ENCODE measurements around the gene ZSWIM5.

ZSWIM5 gene

DNA sequence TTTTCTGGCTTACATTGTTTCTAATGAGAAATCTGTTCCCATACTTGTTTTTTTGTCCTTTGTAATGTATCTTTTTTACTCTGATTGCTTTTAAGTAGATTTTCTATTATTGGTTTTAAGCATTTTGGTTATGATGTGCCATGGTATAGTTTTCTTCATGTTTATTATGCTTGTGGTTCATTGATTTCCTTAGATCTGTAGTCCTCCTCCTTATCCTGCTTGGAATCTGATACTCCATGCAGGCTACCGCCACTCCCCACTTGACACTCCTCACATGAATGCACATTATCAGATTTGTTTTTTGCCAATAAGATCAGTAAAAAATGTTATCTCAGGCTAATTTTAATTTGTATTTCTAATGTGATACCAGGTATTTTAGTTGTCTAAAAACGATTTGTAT lies 173.6 kb downstream of the ZSWIM5 start:
- TF ChIP-seq, protein P1, sequence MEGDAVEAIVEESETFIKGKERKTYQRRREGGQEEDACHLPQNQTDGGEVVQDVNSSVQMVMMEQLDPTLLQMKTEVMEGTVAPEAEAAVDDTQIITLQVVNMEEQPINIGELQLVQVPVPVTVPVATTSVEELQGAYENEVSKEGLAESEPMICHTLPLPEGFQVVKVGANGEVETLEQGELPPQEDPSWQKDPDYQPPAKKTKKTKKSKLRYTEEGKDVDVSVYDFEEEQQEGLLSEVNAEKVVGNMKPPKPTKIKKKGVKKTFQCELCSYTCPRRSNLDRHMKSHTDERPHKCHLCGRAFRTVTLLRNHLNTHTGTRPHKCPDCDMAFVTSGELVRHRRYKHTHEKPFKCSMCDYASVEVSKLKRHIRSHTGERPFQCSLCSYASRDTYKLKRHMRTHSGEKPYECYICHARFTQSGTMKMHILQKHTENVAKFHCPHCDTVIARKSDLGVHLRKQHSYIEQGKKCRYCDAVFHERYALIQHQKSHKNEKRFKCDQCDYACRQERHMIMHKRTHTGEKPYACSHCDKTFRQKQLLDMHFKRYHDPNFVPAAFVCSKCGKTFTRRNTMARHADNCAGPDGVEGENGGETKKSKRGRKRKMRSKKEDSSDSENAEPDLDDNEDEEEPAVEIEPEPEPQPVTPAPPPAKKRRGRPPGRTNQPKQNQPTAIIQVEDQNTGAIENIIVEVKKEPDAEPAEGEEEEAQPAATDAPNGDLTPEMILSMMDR (IDR thresholded peaks at IDR 0.05; ENCODE audit: low read depth, low read length) = no peak
- in situ Hi-C loops (cut with HindIII; ENCODE audit: low sequenced_read_pairs) = no loop called here
- H3K4me3 ChIP-seq (ENCODE audit: low read depth, low read length) = no peak overlapping the region
- DNase-seq (ENCODE audit: low read depth, low spot score) = no peak

DNA sequence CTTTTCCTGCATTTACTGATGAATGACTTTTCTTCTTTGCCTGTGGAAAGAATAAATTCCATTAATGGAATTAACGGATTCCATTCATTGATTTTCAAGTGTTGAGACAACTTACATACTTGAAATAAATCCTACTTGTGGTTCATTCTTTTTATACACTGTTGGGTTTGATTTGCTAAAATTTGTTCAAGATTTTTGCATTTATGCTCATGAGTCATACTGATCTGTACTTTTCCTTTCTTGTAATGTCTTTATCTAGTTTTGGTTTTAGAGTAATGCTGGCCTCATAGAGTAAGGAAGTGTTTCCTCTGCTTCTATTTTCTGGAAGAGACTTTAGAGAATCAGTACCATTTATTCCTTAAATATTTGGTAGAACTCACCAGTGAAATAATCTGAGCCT lies 180.0 kb downstream of the ZSWIM5 start:
- no peak for DNase-seq (ENCODE audit: low read depth, low spot score)
- TF ChIP-seq, protein P1 (IDR thresholded peaks at IDR 0.05; ENCODE audit: low read depth, low read length) = no peak
- in situ Hi-C loops (cut with HindIII; ENCODE audit: low sequenced_read_pairs) = no loop called here
- H3K4me3 ChIP-seq (ENCODE audit: low read depth, low read length) = no peak overlapping the region

- in situ Hi-C loops (cut with HindIII; ENCODE audit: low sequenced_read_pairs) = no loop called here
- no peak for DNase-seq (ENCODE audit: low read depth, low spot score)
- no peak overlapping the region for H3K4me3 ChIP-seq (ENCODE audit: low read depth, low read length)
- TF ChIP-seq, protein P1 (IDR thresholded peaks at IDR 0.05; ENCODE audit: low read depth, low read length) = no peak
Measured at GRCh38 chr1:45023663-45024062, 182.7 kb downstream of the ZSWIM5 start.

- in situ Hi-C loops (cut with HindIII; ENCODE audit: low sequenced_read_pairs) = no loop called here
- DNase-seq (ENCODE audit: low read depth, low spot score) = peak; percentile 67
Measured at GRCh38 chr1:45018599-45019230, 187.7 kb downstream of the ZSWIM5 start.

GRCh38 chr1:45016767-45017166 lies 189.6 kb downstream of the ZSWIM5 start:
- no peak for DNase-seq (ENCODE audit: low read depth, low spot score)
- in situ Hi-C loops (cut with HindIII; ENCODE audit: low sequenced_read_pairs) = no loop called here
- TF ChIP-seq, protein P1 (IDR thresholded peaks at IDR 0.05; ENCODE audit: low read depth, low read length) = no peak
- no peak overlapping the region for H3K4me3 ChIP-seq (ENCODE audit: low read depth, low read length)

More at GRCh38 chr1:45018599-45019230, 187.7 kb downstream of the ZSWIM5 start:
- no peak overlapping the region for H3K4me3 ChIP-seq (ENCODE audit: low read depth, low read length)
- TF ChIP-seq, protein P1 (IDR thresholded peaks at IDR 0.05; ENCODE audit: low read depth, low read length) = peak; percentile 94

GRCh38 chr1:45016090-45016697 lies 190.2 kb downstream of the ZSWIM5 start:
- in situ Hi-C loops (cut with HindIII; ENCODE audit: low sequenced_read_pairs) = no loop called here
- no peak overlapping the region for H3K4me3 ChIP-seq (ENCODE audit: low read depth, low read length)
- TF ChIP-seq, protein P1 (IDR thresholded peaks at IDR 0.05; ENCODE audit: low read depth, low read length) = no peak
- no peak for DNase-seq (ENCODE audit: low read depth, low spot score)

Measured in astrocyte of the spinal cord (primary cell).